HepG2 (cell line): Measurements from ENCODE around the gene ZNF653. TPM values are rescaled to one million over a fixed set of nuclear protein-coding genes. Genes with fewer than 3 reads are reported as not detected.

Source experiments
- CEBPG ChIP-seq: IDR thresholded peaks from 2 replicates; pipeline ENCODE4 v1.6.1; 2016
- CTCF ChIP-seq: sonication (generic); formaldehyde crosslinking; IDR thresholded peaks from 2 replicates; pipeline ENCODE4 v1.5.0; 2020; ENCODE audit warnings: mild to moderate bottlenecking, missing genetic modification reagents, moderate library complexity
- NFE2L2 ChIP-seq: fragments of 150-350 bp; IDR thresholded peaks from 2 replicates; pipeline ENCODE4 v1.6.1; 2014; ENCODE audit warnings: low read length
- PITX1 ChIP-seq: sonication (generic); formaldehyde crosslinking; IDR thresholded peaks from 2 replicates; pipeline ENCODE4 v1.5.1; 2020; ENCODE audit warnings: mild to moderate bottlenecking, missing genetic modification reagents
- SAFB2 ChIP-seq: sonication (generic); formaldehyde crosslinking; IDR thresholded peaks from 2 replicates; pipeline ENCODE4 v1.5.1; 2020; ENCODE audit warnings: missing genetic modification reagents, low read depth, mild to moderate bottlenecking, borderline replicate concordance
- SMAD3 ChIP-seq: sonication (generic); formaldehyde crosslinking; IDR thresholded peaks from 2 replicates; pipeline ENCODE4 v1.4.0; 2020; ENCODE audit warnings: missing genetic modification reagents
- STAT5B ChIP-seq: sonication (generic); formaldehyde crosslinking; IDR thresholded peaks from 2 replicates; pipeline ENCODE4 v1.4.0; 2020; ENCODE audit warnings: missing genetic modification reagents
- XBP1 ChIP-seq: sonication (generic); formaldehyde crosslinking; IDR thresholded peaks from 2 replicates; pipeline ENCODE4 v1.5.0; 2020; ENCODE audit warnings: missing genetic modification reagents
- ZFP36 ChIP-seq: fragments of 150-350 bp; IDR thresholded peaks from 2 replicates; pipeline ENCODE4 v1.6.1; 2018; ENCODE audit warnings: borderline replicate concordance, low read length, low read depth; ENCODE audit not compliant: partially characterized antibody
- ZNF232 ChIP-seq: sonication (generic); formaldehyde crosslinking; IDR thresholded peaks from 2 replicates; pipeline ENCODE4 v1.4.0; 2020; ENCODE audit warnings: missing genetic modification reagents, borderline replicate concordance
- ZNF274 ChIP-seq: sonication (generic); formaldehyde crosslinking; IDR thresholded peaks from 2 replicates; pipeline ENCODE4 v1.5.1; 2020; ENCODE audit warnings: mild to moderate bottlenecking, missing genetic modification reagents
- ZNF326 ChIP-seq: sonication (generic); formaldehyde crosslinking; IDR thresholded peaks from 2 replicates; pipeline ENCODE4 v1.4.0; 2020; ENCODE audit warnings: missing genetic modification reagents, borderline replicate concordance
- ZNF616 ChIP-seq: sonication (generic); formaldehyde crosslinking; IDR thresholded peaks from 2 replicates; pipeline ENCODE4 v1.5.0; 2020; ENCODE audit warnings: low read depth, mild to moderate bottlenecking, missing genetic modification reagents
- ZNF619 ChIP-seq: sonication (generic); formaldehyde crosslinking; IDR thresholded peaks from 2 replicates; pipeline ENCODE4 v1.4.0; 2020; ENCODE audit warnings: mild to moderate bottlenecking, missing genetic modification reagents
- ZNF691 ChIP-seq: sonication (generic); formaldehyde crosslinking; IDR thresholded peaks from 2 replicates; pipeline ENCODE4 v1.4.0; 2020; ENCODE audit warnings: missing genetic modification reagents, low read depth, mild to moderate bottlenecking, borderline replicate concordance
- ZNF780A ChIP-seq: sonication (generic); formaldehyde crosslinking; IDR thresholded peaks from 2 replicates; pipeline ENCODE4 v1.8.0; 2022; ENCODE audit warnings: mild to moderate bottlenecking, missing genetic modification reagents, moderate library complexity
- ZNF792 ChIP-seq: IDR thresholded peaks from 2 replicates; pipeline ENCODE4 v1.6.1; 2016
- polyA plus RNA-seq, 8 experiments: library from polyadenylated mRNA; depleted of rRNA in 3 of 8; stranded (reverse) in 7 of 8; unstranded in 1 of 8; fragments of >200 nt; fragmentation: Illumina TruSeq in 4 of 8; extraction: Trizol in 4 of 8; gene quantifications; 2 replicates each; pipeline versions ENCODE4 v1.2.1 to v1.2.3, GENCODE V29; 2011 to 2016; ENCODE audit warnings: low read depth in 4 of 8, missing spikeins in 1 of 8, mixed read lengths in 1 of 8; ENCODE audit not compliant: insufficient read depth in 1 of 8
- total RNA-seq, 5 experiments: library from RNA; depleted of rRNA; stranded (reverse); fragments of >200 nt; fragmentation: Illumina TruSeq; extraction: Trizol; gene quantifications; 2 replicates each; pipeline ENCODE4 v1.2.3, GENCODE V29; 2016; ENCODE audit warnings: low read depth in 1 of 5

Gene ZNF653
- total and polyA plus RNA-seq, 2 of the 13 experiments (the other 11 are each of a cell fraction or from before 2014, with no cell fraction given): 4.7 to 7.1 TPM

- TF ChIP-seq ZNF232 (0 out of 2 replicates have a peak, but pooled peaks have one; percentile 55), STAT5B (CRISPR knock-in tag) (no peak), CTCF (CRISPR knock-in tag) (peak; percentile 85), XBP1 (CRISPR knock-in tag) (no peak), ZNF274 (CRISPR knock-in tag) (peak; percentile 19; the same call in 1 of the 2 replicates), ZFP36 (peak; percentile 38), SMAD3 (CRISPR knock-in tag) (0 out of 2 replicates have a peak, but pooled peaks have one; percentile 40), ZNF326 (no peak), NFE2L2 (no peak), PITX1 (CRISPR knock-in tag) (0 out of 2 replicates have a peak, but pooled peaks have one; percentile 21), SAFB2 (CRISPR knock-in tag) (no peak), ZNF616 (no peak), ZNF780A (CRISPR knock-in tag) (no peak), ZNF792 (CRISPR knock-in tag) (no peak), ZNF691 (CRISPR knock-in tag) (no peak), ZNF619 (CRISPR knock-in tag) (no peak), CEBPG (0 out of 2 replicates have a peak, but pooled peaks have one; percentile 13)
Observed at GRCh38 chr19:11535792-11536595, 30.4 kb upstream of the ZNF653 start (continued).
